Gastrocnemius medialis (tissue), 4 donors: Measurements from ENCODE around the gene COL6A2.

ENCODE experiments used
- CTCF ChIP-seq, 5 experiments: fragments of 450-650 bp in 3 of 5; fragments of 200-600 bp in 2 of 5; sonication (generic) in 2 of 5; IDR thresholded peaks in 4 of 5; conservative IDR thresholded peaks in 1 of 5; 1 replicate in 4 of 5; 2 replicates in 1 of 5; pipeline ENCODE4 v1.5.1; 2016 to 2019; ENCODE audit warnings: antibody characterized with exemption in 5 of 5, mild to moderate bottlenecking in 3 of 5, moderate library complexity in 3 of 5
- POLR2A ChIP-seq, 2 donors: fragments of 450-650 bp; IDR thresholded peaks; one replicate each; pipeline ENCODE4 v1.6.1; 2017; ENCODE audit warnings: antibody characterized with exemption in 2 of 2, mild to moderate bottlenecking in 2 of 2, moderate library complexity in 2 of 2

GRCh38 chr21:46151261-46151988, 53.5 kb downstream of the COL6A2 start:
- TF ChIP-seq CTCF (IDR thresholded peaks at IDR 0.05 in 4 of 5, conservative IDR thresholded peaks at IDR 0.05 in 1 of 5) (no peak), POLR2A (IDR thresholded peaks at IDR 0.05) (no peak)
